Vagina (tissue), 2 donors: Measurements from ENCODE around the gene AGBL1.

Experiments used
- POLR2AphosphoS5 ChIP-seq, 2 donors: sonication (generic); formaldehyde crosslinking; IDR thresholded peaks; one replicate each; pipeline ENCODE4 v1.9.0; 2017; ENCODE audit warnings: antibody characterized with exemption in 2 of 2, mild to moderate bottlenecking in 2 of 2, low read depth in 1 of 2; ENCODE audit not compliant: insufficient read depth in 1 of 2
- TF ChIP-seq, protein P1 (sequence below), 3 experiments: fragments of 450-650 bp in 2 of 3; fragments of 200-600 bp in 1 of 3; sonication (generic) in 1 of 3; IDR thresholded peaks; one replicate each; pipeline ENCODE4 v1.5.1; 2017 to 2019; ENCODE audit warnings: antibody characterized with exemption in 3 of 3, mild to moderate bottlenecking in 2 of 3, moderate library complexity in 2 of 3

- TF ChIP-seq, protein P1, sequence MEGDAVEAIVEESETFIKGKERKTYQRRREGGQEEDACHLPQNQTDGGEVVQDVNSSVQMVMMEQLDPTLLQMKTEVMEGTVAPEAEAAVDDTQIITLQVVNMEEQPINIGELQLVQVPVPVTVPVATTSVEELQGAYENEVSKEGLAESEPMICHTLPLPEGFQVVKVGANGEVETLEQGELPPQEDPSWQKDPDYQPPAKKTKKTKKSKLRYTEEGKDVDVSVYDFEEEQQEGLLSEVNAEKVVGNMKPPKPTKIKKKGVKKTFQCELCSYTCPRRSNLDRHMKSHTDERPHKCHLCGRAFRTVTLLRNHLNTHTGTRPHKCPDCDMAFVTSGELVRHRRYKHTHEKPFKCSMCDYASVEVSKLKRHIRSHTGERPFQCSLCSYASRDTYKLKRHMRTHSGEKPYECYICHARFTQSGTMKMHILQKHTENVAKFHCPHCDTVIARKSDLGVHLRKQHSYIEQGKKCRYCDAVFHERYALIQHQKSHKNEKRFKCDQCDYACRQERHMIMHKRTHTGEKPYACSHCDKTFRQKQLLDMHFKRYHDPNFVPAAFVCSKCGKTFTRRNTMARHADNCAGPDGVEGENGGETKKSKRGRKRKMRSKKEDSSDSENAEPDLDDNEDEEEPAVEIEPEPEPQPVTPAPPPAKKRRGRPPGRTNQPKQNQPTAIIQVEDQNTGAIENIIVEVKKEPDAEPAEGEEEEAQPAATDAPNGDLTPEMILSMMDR (IDR thresholded peaks at IDR 0.05) = no peak
- no peak for TF ChIP-seq POLR2AphosphoS5 (IDR thresholded peaks at IDR 0.05; ENCODE audit: insufficient read depth in 1 of 2, low read depth in 1 of 2)
Observed at GRCh38 chr15:86773736-86774135, 694.1 kb downstream of the AGBL1 start.
